Glutamatergic neuron (in vitro differentiated cells): ENCODE data around the gene DIAPH1. TPM values are rescaled to one million over a fixed set of nuclear protein-coding genes. Genes with fewer than 3 reads are reported as not detected.

ENCODE experiments used
- DNase-seq: peaks from one replicate; pipeline ENCODE4 v3.0.0; 2022
- H3K27ac Mint-ChIP-seq: one replicate; pipeline ENCODE4 v1.8.0; 2020; ENCODE audit warnings: mild to moderate bottlenecking, mixed read lengths, inconsistent platforms; ENCODE audit not compliant: unreplicated experiment
- H3K27me3 Mint-ChIP-seq: one replicate; pipeline ENCODE4 v1.8.0; 2020; ENCODE audit warnings: mild to moderate bottlenecking, moderate library complexity, mixed read lengths, inconsistent platforms; ENCODE audit not compliant: unreplicated experiment
- H3K36me3 Mint-ChIP-seq: one replicate; pipeline ENCODE4 v1.8.0; 2020; ENCODE audit warnings: mild to moderate bottlenecking, mixed read lengths, inconsistent platforms; ENCODE audit not compliant: unreplicated experiment
- H3K4me1 Mint-ChIP-seq: one replicate; pipeline ENCODE4 v1.8.0; 2020; ENCODE audit warnings: mild to moderate bottlenecking, low read depth, mixed read lengths, inconsistent platforms; ENCODE audit not compliant: unreplicated experiment
- H3K4me3 Mint-ChIP-seq: one replicate; pipeline ENCODE4 v1.8.0; 2020; ENCODE audit warnings: mild to moderate bottlenecking, mixed read lengths, inconsistent platforms; ENCODE audit not compliant: unreplicated experiment
- H3K9me3 Mint-ChIP-seq: one replicate; pipeline ENCODE4 v1.8.0; 2020; ENCODE audit warnings: mild to moderate bottlenecking, moderate library complexity, mixed read lengths, inconsistent platforms; ENCODE audit not compliant: unreplicated experiment
- CTCF ChIP-seq: fragments of 200-600 bp; sonication (generic); IDR thresholded peaks from one replicate; pipeline ENCODE4 v1.5.0; 2021; ENCODE audit not compliant: partially characterized antibody, unreplicated experiment
- total RNA-seq: library from RNA; stranded (reverse); fragmentation: NEBNext Ultra II Directional; extraction: Animal tissue kit (Norgen Biotek cat#: 25700); gene quantifications from one replicate; pipeline ENCODE4 v1.2.1, GENCODE V29; 2021; ENCODE audit not compliant: unreplicated experiment

The DIAPH1 gene
- total RNA-seq, 1 donor from 2014 or later: 51.6 TPM

DNA sequence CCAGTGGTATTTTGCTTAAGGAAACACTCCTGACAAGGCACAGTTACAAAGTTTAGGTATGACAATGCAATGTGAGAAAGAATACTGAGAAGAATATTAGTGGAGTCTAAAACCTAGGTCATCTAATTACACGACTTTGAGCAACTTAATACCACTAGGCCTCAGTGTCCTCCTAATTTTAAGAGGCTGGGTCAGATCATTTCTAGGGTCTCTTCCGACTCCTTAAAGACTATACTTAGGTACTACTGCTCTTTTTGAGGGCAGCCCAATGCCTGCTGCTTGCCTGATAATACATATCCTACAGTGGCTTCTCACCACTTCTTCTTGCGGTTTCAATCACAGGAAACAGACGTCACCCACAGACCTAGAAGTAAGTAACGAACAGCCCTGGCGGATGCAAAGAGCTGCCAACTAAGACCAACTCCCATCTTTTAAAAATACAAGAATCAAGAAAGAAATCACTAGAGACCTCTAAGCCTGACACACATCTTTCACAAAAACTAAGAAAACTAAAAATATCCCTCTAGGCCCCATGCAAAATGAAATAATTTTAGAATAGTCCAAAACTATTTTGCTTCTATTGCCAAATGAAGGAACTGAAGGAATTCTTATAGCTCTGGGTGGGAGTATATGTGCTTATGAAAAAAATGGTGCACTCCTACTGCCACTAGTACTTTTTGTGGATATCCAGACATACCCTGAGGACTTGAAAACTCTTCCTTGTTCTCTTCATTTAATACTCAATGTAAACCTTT lies 13.1 kb downstream of the DIAPH1 start:
- DNase-seq: no peak
- no peak overlapping the region for H3K27ac Mint-ChIP-seq
- peaks cover 3% of the 10 kb centered on the region for H3K4me1 Mint-ChIP-seq
- no peaks in the 10 kb centered on the region for H3K27me3 Mint-ChIP-seq
- TF ChIP-seq CTCF: no peak
- H3K4me3 Mint-ChIP-seq: no peak overlapping the region
- no peaks in the 10 kb centered on the region for H3K9me3 Mint-ChIP-seq
- no peaks in the 10 kb centered on the region for H3K36me3 Mint-ChIP-seq

DNA sequence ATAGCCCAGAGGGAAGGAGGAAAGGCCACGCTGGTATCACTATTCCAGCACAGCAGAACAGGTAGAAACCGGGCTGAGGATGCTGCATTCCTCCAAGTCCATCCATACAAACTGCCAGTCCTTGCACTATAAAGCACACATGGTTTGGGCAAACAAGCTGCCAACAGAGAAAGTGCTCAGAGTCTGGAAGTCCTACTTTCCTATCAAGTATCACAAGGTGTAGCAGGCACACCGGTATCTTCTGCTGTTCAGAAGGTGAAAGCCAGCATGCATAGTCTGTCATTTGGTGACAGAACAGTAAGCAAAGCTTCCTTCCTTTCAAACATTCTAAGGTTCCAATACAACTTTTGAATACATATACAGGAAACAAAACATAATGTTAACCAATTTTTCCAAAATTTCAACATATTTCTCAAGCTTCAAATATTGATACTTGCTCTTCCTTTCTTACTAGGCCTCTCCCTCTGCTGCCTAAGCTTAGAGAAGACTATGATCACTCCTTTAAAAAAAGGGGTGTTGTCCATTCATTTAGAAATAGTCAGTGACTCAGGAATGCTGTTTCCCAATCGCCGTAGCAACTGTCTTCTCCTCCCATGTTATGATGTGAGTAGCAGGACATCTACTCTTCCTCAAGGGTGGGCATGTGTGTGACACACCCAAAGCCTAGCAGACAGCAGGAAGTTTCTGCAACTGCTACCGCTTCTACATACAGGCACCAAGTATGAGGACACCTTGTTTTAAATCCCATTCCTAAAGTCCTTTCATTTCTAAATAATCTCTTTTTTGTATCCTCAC lies 14.7 kb downstream of the DIAPH1 start:
- H3K9me3 Mint-ChIP-seq: no peaks in the 10 kb centered on the region
- no peaks in the 10 kb centered on the region for H3K36me3 Mint-ChIP-seq
- no peak overlapping the region for H3K4me3 Mint-ChIP-seq
- DNase-seq: no peak
- H3K4me1 Mint-ChIP-seq: peaks cover 3% of the 10 kb centered on the region
- TF ChIP-seq CTCF: no peak
- no peaks in the 10 kb centered on the region for H3K27me3 Mint-ChIP-seq
- no peak overlapping the region for H3K27ac Mint-ChIP-seq

- no peak for TF ChIP-seq CTCF
- no peak overlapping the region for H3K4me3 Mint-ChIP-seq
- H3K27ac Mint-ChIP-seq: no peak overlapping the region
- H3K27me3 Mint-ChIP-seq: peaks cover under 1% of the 10 kb centered on the region
- H3K36me3 Mint-ChIP-seq: no peaks in the 10 kb centered on the region
- H3K9me3 Mint-ChIP-seq: no peaks in the 10 kb centered on the region
- H3K4me1 Mint-ChIP-seq: peaks cover 5% of the 10 kb centered on the region
- no peak for DNase-seq
Observed at GRCh38 chr5:141602606-141603005, 16.2 kb downstream of the DIAPH1 start.

DNA sequence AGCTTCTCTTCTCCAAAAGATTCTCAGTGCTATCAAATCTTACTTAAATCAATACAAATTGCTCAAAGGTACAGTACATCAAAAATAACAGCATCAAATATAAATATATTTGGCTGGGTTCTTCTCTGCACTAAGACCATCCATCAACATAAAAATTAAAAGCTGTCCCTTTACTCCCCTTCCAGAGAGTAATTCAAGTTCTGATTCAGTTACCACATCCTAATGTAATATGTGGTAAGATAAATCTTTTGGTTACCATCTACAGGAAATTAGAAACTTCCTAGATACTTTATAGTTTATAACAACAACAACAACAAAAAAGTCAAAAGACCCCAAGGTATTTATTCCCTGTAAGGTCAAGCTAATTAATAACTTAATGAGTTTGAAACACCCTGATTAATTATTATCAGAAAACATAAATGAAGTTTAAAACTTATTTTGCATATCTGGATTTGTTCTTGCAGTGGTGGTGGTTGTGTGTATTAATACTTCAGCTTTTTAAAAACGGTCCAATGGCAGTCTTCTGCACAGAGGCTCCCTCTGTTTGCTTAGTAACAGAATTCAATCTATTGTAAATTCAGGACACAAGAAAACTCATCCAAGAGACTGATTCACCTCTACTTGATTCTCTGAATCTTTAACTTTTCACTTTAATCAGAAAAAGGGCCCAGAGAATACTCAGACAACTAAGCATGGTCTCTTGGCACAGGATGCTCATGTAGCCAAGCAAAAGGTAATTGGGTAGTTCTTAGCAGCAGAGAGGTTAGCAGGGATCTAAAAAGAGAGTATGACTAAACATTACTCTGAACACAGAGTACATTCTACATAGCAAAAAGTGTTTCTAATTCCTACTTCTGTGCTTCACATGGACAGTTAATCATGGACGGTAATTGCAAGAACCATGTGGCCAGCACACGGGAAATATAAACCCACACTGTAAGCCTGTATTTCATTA lies 20.1 kb downstream of the DIAPH1 start:
- no peaks in the 10 kb centered on the region for H3K9me3 Mint-ChIP-seq
- H3K4me1 Mint-ChIP-seq: peaks cover 5% of the 10 kb centered on the region
- no peak overlapping the region for H3K27ac Mint-ChIP-seq
- peaks cover 2% of the 10 kb centered on the region for H3K27me3 Mint-ChIP-seq
- no peaks in the 10 kb centered on the region for H3K36me3 Mint-ChIP-seq
- no peak for TF ChIP-seq CTCF
- DNase-seq: no peak
- H3K4me3 Mint-ChIP-seq: no peak overlapping the region
